H9 (cell line): ENCODE results near the gene IFT52. TPM values are rescaled to one million over a fixed set of nuclear protein-coding genes. Genes with fewer than 3 reads are reported as not detected.

Experiments
- DNase-seq: peaks from one replicate; pipeline ENCODE4 v3.0.0-alpha.2; 2017
- H2AFZ ChIP-seq: one replicate; pipeline ENCODE4 v1.6.1; 2013; ENCODE audit warnings: mild to moderate bottlenecking, low read length, control low read depth, moderate library complexity
- H2AK5ac ChIP-seq: 2 replicates; pipeline ENCODE4 v1.6.1; 2013; ENCODE audit warnings: low read length, control low read depth, mixed read lengths; ENCODE audit not compliant: insufficient read length
- H2BK120ac ChIP-seq: one replicate; pipeline ENCODE4 v1.6.1; 2013; ENCODE audit warnings: low read depth, mild to moderate bottlenecking, low read length, control low read depth, inconsistent platforms; ENCODE audit not compliant: poor library complexity, severe bottlenecking
- H2BK12ac ChIP-seq: 2 replicates; pipeline ENCODE4 v1.6.1; 2013; ENCODE audit warnings: low read length, control low read depth, mixed read lengths, low read depth; ENCODE audit not compliant: insufficient read length
- H2BK15ac ChIP-seq: 2 replicates; pipeline ENCODE4 v1.6.1; 2013; ENCODE audit warnings: low read depth, low read length, control low read depth
- H2BK20ac ChIP-seq: one replicate; pipeline ENCODE4 v1.6.1; 2013; ENCODE audit warnings: low read depth, mild to moderate bottlenecking, low read length, control low read depth, inconsistent platforms; ENCODE audit not compliant: poor library complexity, severe bottlenecking
- H2BK5ac ChIP-seq: 2 replicates; pipeline ENCODE4 v1.6.1; 2013; ENCODE audit warnings: low read length, control low read depth, mixed read lengths; ENCODE audit not compliant: insufficient read length
- H3K14ac ChIP-seq: 2 replicates; pipeline ENCODE4 v1.6.1; 2013; ENCODE audit warnings: low read length, control low read depth; ENCODE audit not compliant: insufficient read depth
- H3K18ac ChIP-seq: 2 replicates; pipeline ENCODE4 v1.6.1; 2013; ENCODE audit warnings: low read depth, mild to moderate bottlenecking, mixed read lengths, low read length, control low read depth; ENCODE audit not compliant: insufficient read length
- H3K23ac ChIP-seq: 2 replicates; pipeline ENCODE4 v1.6.1; 2013; ENCODE audit warnings: low read length, control low read depth, mixed read lengths, low read depth; ENCODE audit not compliant: insufficient read length
- H3K23me2 ChIP-seq: 2 replicates; pipeline ENCODE4 v1.6.1; 2013; ENCODE audit warnings: low read depth, mild to moderate bottlenecking, mixed read lengths, low read length, control low read depth; ENCODE audit not compliant: insufficient read length, poor library complexity, severe bottlenecking
- H3K27ac ChIP-seq: 2 replicates; pipeline ENCODE4 v1.5.1; 2013; ENCODE audit warnings: low read length, control low read depth, mixed read lengths, low read depth; ENCODE audit not compliant: insufficient read length
- H3K27me3 ChIP-seq: 2 replicates; pipeline ENCODE4 v1.6.1; 2013; ENCODE audit warnings: low read length, control low read depth, inconsistent platforms; ENCODE audit not compliant: insufficient read depth
- H3K4ac ChIP-seq: 2 replicates; pipeline ENCODE4 v1.6.1; 2013; ENCODE audit warnings: low read depth, mild to moderate bottlenecking, control low read depth, inconsistent platforms, low read length, moderate library complexity
- H3K4me1 ChIP-seq: 2 replicates; pipeline ENCODE4 v1.6.1; 2013; ENCODE audit warnings: low read length, control low read depth, inconsistent platforms; ENCODE audit not compliant: insufficient read depth
- H3K4me2 ChIP-seq: 2 replicates; pipeline ENCODE4 v1.6.1; 2013; ENCODE audit warnings: low read length, control low read depth, mixed read lengths; ENCODE audit not compliant: insufficient read length, insufficient read depth
- H3K56ac ChIP-seq: 2 replicates; pipeline ENCODE4 v1.6.1; 2013; ENCODE audit warnings: low read depth, mild to moderate bottlenecking, mixed read lengths, low read length, control low read depth; ENCODE audit not compliant: insufficient read length
- H3K79me1 ChIP-seq: 2 replicates; pipeline ENCODE4 v1.6.1; 2013; ENCODE audit warnings: low read depth, mild to moderate bottlenecking, moderate library complexity, low read length, control low read depth, inconsistent platforms; ENCODE audit not compliant: insufficient read depth, poor library complexity, severe bottlenecking
- H3K79me2 ChIP-seq: 2 replicates; pipeline ENCODE4 v1.6.1; 2013; ENCODE audit warnings: low read length, control low read depth, inconsistent platforms; ENCODE audit not compliant: insufficient read depth
- H3K9ac ChIP-seq: 2 replicates; pipeline ENCODE4 v1.6.1; 2013; ENCODE audit warnings: low read length, control low read depth, mixed read lengths; ENCODE audit not compliant: insufficient read length; ENCODE audit errors: extremely low read depth
- H3K9me3 ChIP-seq: one replicate; pipeline ENCODE4 v1.6.1; 2013; ENCODE audit warnings: low read depth, low read length, inconsistent platforms; ENCODE audit not compliant: control insufficient read depth
- H3T11ph ChIP-seq: one replicate; pipeline ENCODE4 v1.6.1; 2013; ENCODE audit warnings: mild to moderate bottlenecking, low read length, control low read depth, inconsistent platforms
- H4K20me1 ChIP-seq: one replicate; pipeline ENCODE4 v1.6.1; 2013; ENCODE audit not compliant: control insufficient read depth, insufficient read length, insufficient read depth
- H4K5ac ChIP-seq: 2 replicates; pipeline ENCODE4 v1.6.1; 2013; ENCODE audit warnings: low read depth, mild to moderate bottlenecking, mixed read lengths, low read length, control low read depth; ENCODE audit not compliant: insufficient read length
- H4K8ac ChIP-seq: replicated peaks from 2 replicates; pipeline ENCODE4 v1.6.1; 2013; ENCODE audit warnings: low read length, control low read depth, mixed read lengths, low read depth; ENCODE audit not compliant: insufficient read length
- H4K91ac ChIP-seq: 2 replicates; pipeline ENCODE4 v1.6.1; 2013; ENCODE audit warnings: low read depth, mild to moderate bottlenecking, moderate library complexity, mixed read lengths, low read length, control low read depth; ENCODE audit not compliant: insufficient read length
- H3K27ac Mint-ChIP-seq, 3 experiments: 2 replicates in 2 of 3; 3 replicates in 1 of 3; pipeline ENCODE4 v1.8.0; 2020 to 2021; ENCODE audit warnings: mixed read lengths in 3 of 3, mild to moderate bottlenecking in 1 of 3, moderate library complexity in 1 of 3
- H3K27me3 Mint-ChIP-seq: 2 replicates; pipeline ENCODE4 v1.8.0; 2021; ENCODE audit warnings: low read depth, mild to moderate bottlenecking, moderate library complexity, mixed read lengths
- H3K36me3 Mint-ChIP-seq, 3 experiments: 2 replicates in 2 of 3; 3 replicates in 1 of 3; pipeline ENCODE4 v1.8.0; 2020 to 2021; ENCODE audit warnings: low read depth in 3 of 3, mixed read lengths in 3 of 3; ENCODE audit not compliant: insufficient read depth in 1 of 3
- H3K4me1 Mint-ChIP-seq, 2 experiments: 2 replicates each; pipeline ENCODE4 v1.8.0; 2020; ENCODE audit warnings: mixed read lengths in 2 of 2
- H3K4me3 Mint-ChIP-seq, 2 experiments: 2 replicates in 1 of 2; 3 replicates in 1 of 2; pipeline ENCODE4 v1.8.0; 2020 to 2021; ENCODE audit warnings: mild to moderate bottlenecking in 2 of 2, mixed read lengths in 2 of 2, moderate library complexity in 1 of 2
- H3K9me3 Mint-ChIP-seq, 2 experiments: 2 replicates in 1 of 2; 3 replicates in 1 of 2; pipeline ENCODE4 v1.8.0; 2020; ENCODE audit warnings: mild to moderate bottlenecking in 2 of 2, mixed read lengths in 2 of 2, moderate library complexity in 1 of 2
- WGBS: extraction: QIAGEN DNeasy Blood & Tissue Kit; methylation state at CpG from one replicate; pipeline ENCODE4 v1.1.7; 2013; ENCODE audit warnings: missing lambda C conversion rate, low lambda C conversion rate, mixed read lengths; ENCODE audit not compliant: insufficient read length; ENCODE audit errors: extremely low coverage; 5-methylcytosine and 5-hydroxymethylcytosine counted together
- total RNA-seq: library from RNA; stranded (reverse); gene quantifications from 2 replicates; pipeline ENCODE4 v1.2.1, GENCODE V29; 2021
- TF ChIP-seq, protein P1 (sequence below): fragments of 200-600 bp; sonication (generic); conservative IDR thresholded peaks from 3 replicates; pipeline ENCODE4 v1.8.0; 2021; ENCODE audit warnings: antibody characterized with exemption, mild to moderate bottlenecking

IFT52 gene
- total RNA-seq, 1 experiment from 2014 or later = 44.5 TPM

DNA sequence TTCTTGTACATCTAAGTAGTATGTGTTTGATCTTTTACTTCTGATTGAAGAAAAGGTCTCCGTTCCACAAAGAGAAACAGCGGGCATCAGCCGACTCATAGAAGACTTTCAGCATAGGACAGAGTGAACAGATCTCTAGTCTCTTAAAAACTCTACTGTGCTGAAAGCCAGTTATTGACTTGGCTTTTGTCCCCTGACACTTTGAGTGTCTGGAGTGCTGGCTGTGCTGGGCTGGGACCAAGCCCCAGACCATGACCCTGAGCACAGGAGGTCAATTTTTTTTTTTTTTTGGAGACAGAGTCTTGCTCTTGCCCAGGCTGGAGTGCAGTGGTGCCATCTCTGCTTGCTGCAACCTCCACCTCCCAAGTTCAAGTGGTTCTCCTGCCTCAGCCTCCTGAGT lies 104.0 kb downstream of the IFT52 start:
- no peaks in the 10 kb centered on the region for H3K9me3 ChIP-seq
- no peaks in the 10 kb centered on the region for H3K27me3 ChIP-seq
- no peak overlapping the region for H4K8ac ChIP-seq
- H2BK12ac ChIP-seq = no peak overlapping the region
- H3K79me2 ChIP-seq = no peaks in the 10 kb centered on the region
- Mint-ChIP-seq H3K27ac (no peak overlapping the region), H3K4me3 (no peak overlapping the region), H3K9me3 (no peaks in the 10 kb centered on the region), H3K4me1 (no peaks in the 10 kb centered on the region), H3K27me3 (no peaks in the 10 kb centered on the region), H3K36me3 (peaks cover 28 to 57% (median 53%) of the 10 kb centered on the region in 3 experiments; a peak in 6 of 7 replicates)
- H3K14ac ChIP-seq = no peak overlapping the region
- no peak overlapping the region for H4K5ac ChIP-seq
- no peak overlapping the region for H3T11ph ChIP-seq
- H3K23me2 ChIP-seq = no peaks in the 10 kb centered on the region
- H3K56ac ChIP-seq = no peak overlapping the region
- H2BK15ac ChIP-seq = no peak overlapping the region
- H4K91ac ChIP-seq = no peak overlapping the region
- H3K27ac ChIP-seq = no peak overlapping the region
- no peak overlapping the region for H2AFZ ChIP-seq
- no CpG with 5 or more reads among the region's 3 CpGs for WGBS
- no peak overlapping the region for H3K4ac ChIP-seq
- H3K23ac ChIP-seq = no peak overlapping the region
- no peak overlapping the region for H2BK120ac ChIP-seq
- H4K20me1 ChIP-seq = no peaks in the 10 kb centered on the region
- no peak overlapping the region for H3K4me2 ChIP-seq
- H2BK5ac ChIP-seq = no peak overlapping the region
- H3K79me1 ChIP-seq = peaks cover 1% of the 10 kb centered on the region
- H3K18ac ChIP-seq = no peak overlapping the region
- no peaks in the 10 kb centered on the region for H3K4me1 ChIP-seq
- H2BK20ac ChIP-seq = no peak overlapping the region
- no peak overlapping the region for H2AK5ac ChIP-seq
- DNase-seq = no peak
- TF ChIP-seq, protein P1, sequence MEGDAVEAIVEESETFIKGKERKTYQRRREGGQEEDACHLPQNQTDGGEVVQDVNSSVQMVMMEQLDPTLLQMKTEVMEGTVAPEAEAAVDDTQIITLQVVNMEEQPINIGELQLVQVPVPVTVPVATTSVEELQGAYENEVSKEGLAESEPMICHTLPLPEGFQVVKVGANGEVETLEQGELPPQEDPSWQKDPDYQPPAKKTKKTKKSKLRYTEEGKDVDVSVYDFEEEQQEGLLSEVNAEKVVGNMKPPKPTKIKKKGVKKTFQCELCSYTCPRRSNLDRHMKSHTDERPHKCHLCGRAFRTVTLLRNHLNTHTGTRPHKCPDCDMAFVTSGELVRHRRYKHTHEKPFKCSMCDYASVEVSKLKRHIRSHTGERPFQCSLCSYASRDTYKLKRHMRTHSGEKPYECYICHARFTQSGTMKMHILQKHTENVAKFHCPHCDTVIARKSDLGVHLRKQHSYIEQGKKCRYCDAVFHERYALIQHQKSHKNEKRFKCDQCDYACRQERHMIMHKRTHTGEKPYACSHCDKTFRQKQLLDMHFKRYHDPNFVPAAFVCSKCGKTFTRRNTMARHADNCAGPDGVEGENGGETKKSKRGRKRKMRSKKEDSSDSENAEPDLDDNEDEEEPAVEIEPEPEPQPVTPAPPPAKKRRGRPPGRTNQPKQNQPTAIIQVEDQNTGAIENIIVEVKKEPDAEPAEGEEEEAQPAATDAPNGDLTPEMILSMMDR = no peak
- no peak overlapping the region for H3K9ac ChIP-seq
